Calu3 (cell line): ENCODE data around the gene TPRG1. TPM values are rescaled to one million over a fixed set of nuclear protein-coding genes. Genes with fewer than 3 reads are reported as not detected.

Source experiments
- BruUV-seq: library from RNA; stranded (reverse); fragments of 400-500 nt; replicated peaks from 2 replicates; lab custom pipeline; 2021; lab: Mats Ljungman, UMichigan
- CTCF ChIA-PET: fragments of 300-600 bp; sonication (Branson Sonifier 250); formaldehyde crosslinking; loops from one replicate; lab custom pipeline; 2022; ENCODE audit warnings: antibody characterized with exemption; lab: Charles Lee
- DNase-seq: peaks from one replicate; pipeline ENCODE4 v3.0.0; 2022
- H3K27ac Mint-ChIP-seq: one replicate; pipeline ENCODE4 v1.8.0; 2022; ENCODE audit warnings: mixed read lengths; ENCODE audit not compliant: unreplicated experiment
- H3K27me3 Mint-ChIP-seq: one replicate; pipeline ENCODE4 v1.8.0; 2022; ENCODE audit warnings: mixed read lengths; ENCODE audit not compliant: unreplicated experiment
- H3K36me3 Mint-ChIP-seq: one replicate; pipeline ENCODE4 v1.8.0; 2022; ENCODE audit warnings: mild to moderate bottlenecking, moderate library complexity, mixed read lengths; ENCODE audit not compliant: insufficient read depth, unreplicated experiment
- H3K4me1 Mint-ChIP-seq: one replicate; pipeline ENCODE4 v1.8.0; 2022; ENCODE audit warnings: mild to moderate bottlenecking, low read depth, mixed read lengths; ENCODE audit not compliant: unreplicated experiment
- H3K4me3 Mint-ChIP-seq: one replicate; pipeline ENCODE4 v1.8.0; 2022; ENCODE audit warnings: mild to moderate bottlenecking, low read depth, moderate library complexity, mixed read lengths; ENCODE audit not compliant: unreplicated experiment
- H3K9me3 Mint-ChIP-seq: one replicate; pipeline ENCODE4 v1.8.0; 2022; ENCODE audit warnings: low read depth, mixed read lengths; ENCODE audit not compliant: unreplicated experiment
- CTCF ChIP-seq: fragments of 200-600 bp; IDR thresholded peaks from one replicate; pipeline ENCODE4 v1.8.0; 2022; ENCODE audit warnings: antibody characterized with exemption; ENCODE audit not compliant: unreplicated experiment
- intact Hi-C: fragments of 100-400 bp; cut with micrococcal nuclease; formaldehyde crosslinking; loops from one replicate; pipeline ENCODE4 v1.10.0; 2022; ENCODE audit not compliant: unreplicated experiment
- total RNA-seq: library from RNA; stranded (reverse); gene quantifications from 2 replicates; pipeline ENCODE4 v1.2.3, GENCODE V29; 2022

TPRG1 gene
- total RNA-seq, 1 experiment from 2014 or later, result 1.2 TPM

- Mint-ChIP-seq H3K4me3 (no peak overlapping the region), H3K36me3 (no peaks in the 10 kb centered on the region), H3K27ac (peak overlapping the region; percentile 21), H3K9me3 (peaks cover 3% of the 10 kb centered on the region), H3K27me3 (no peaks in the 10 kb centered on the region), H3K4me1 (peaks cover 36% of the 10 kb centered on the region)
- BruUV-seq, result no TSS peak
- DNase-seq, result no peak
- CTCF ChIA-PET, result interaction anchor here (2.3 kb wide), 1 partner anchor 673 kb away, joined by 6 read pairs; no protein-coding TSS in a partner anchor
- TF ChIP-seq CTCF, result no peak
- intact Hi-C loops, result loop anchor here (10.0 kb wide), 1 partner anchor 190 kb away; no protein-coding TSS in a partner anchor
Measured at GRCh38 chr3:189275182-189275581, 103.4 kb downstream of the TPRG1 start.

- peaks cover 34% of the 10 kb centered on the region for H3K4me1 Mint-ChIP-seq
- no peak for TF ChIP-seq CTCF
- no peaks in the 10 kb centered on the region for H3K27me3 Mint-ChIP-seq
- H3K36me3 Mint-ChIP-seq, result no peaks in the 10 kb centered on the region
- no peak overlapping the region for H3K4me3 Mint-ChIP-seq
- peaks cover 3% of the 10 kb centered on the region for H3K9me3 Mint-ChIP-seq
- intact Hi-C loops, result loop anchor here (10.0 kb wide), 1 partner anchor 189 kb away; no protein-coding TSS in a partner anchor
- CTCF ChIA-PET, result interaction anchor here (2.3 kb wide), 1 partner anchor 673 kb away, joined by 6 read pairs; no protein-coding TSS in a partner anchor
- DNase-seq, result no peak
- no TSS peak for BruUV-seq
- no peak overlapping the region for H3K27ac Mint-ChIP-seq
Measured at GRCh38 chr3:189275852-189276251, 104.1 kb downstream of the TPRG1 start.

- no peak overlapping the region for H3K27ac Mint-ChIP-seq
- H3K36me3 Mint-ChIP-seq, result no peaks in the 10 kb centered on the region
- no peak for TF ChIP-seq CTCF
- intact Hi-C loops, result loop anchor here (10.0 kb wide), 1 partner anchor 188 kb away; no protein-coding TSS in a partner anchor
- peaks cover 3% of the 10 kb centered on the region for H3K9me3 Mint-ChIP-seq
- H3K4me1 Mint-ChIP-seq, result peaks cover 34% of the 10 kb centered on the region
- no TSS peak for BruUV-seq
- no peaks in the 10 kb centered on the region for H3K27me3 Mint-ChIP-seq
- H3K4me3 Mint-ChIP-seq, result no peak overlapping the region
- CTCF ChIA-PET, result interaction anchor here (0.6 to 2.3 kb wide), 5 partner anchors 12 to 672 kb away, joined by 3 to 6 read pairs (median 3); no protein-coding TSS in a partner anchor
- no peak for DNase-seq
Measured at GRCh38 chr3:189276444-189277219, 104.9 kb downstream of the TPRG1 start.

GRCh38 chr3:189277711-189278110 is 105.9 kb downstream of the TPRG1 start:
- Mint-ChIP-seq H3K9me3 (peaks cover 3% of the 10 kb centered on the region), H3K27ac (no peak overlapping the region), H3K36me3 (no peaks in the 10 kb centered on the region), H3K4me3 (no peak overlapping the region), H3K27me3 (no peaks in the 10 kb centered on the region), H3K4me1 (peaks cover 28% of the 10 kb centered on the region)
- no TSS peak for BruUV-seq
- TF ChIP-seq CTCF, result no peak
- DNase-seq, result no peak
- CTCF ChIA-PET, result interaction anchor here (1.1 to 2.3 kb wide), 3 partner anchors 78 to 671 kb away, joined by 3 to 6 read pairs (median 4); no protein-coding TSS in a partner anchor
- intact Hi-C loops, result loop anchor here (10.0 kb wide), 1 partner anchor 187 kb away; no protein-coding TSS in a partner anchor
